HG03432 (cell line): Measurements from ENCODE around the gene ITK.

Source experiments
- ATAC-seq: cut with Tn5 transposase; IDR thresholded peaks from one replicate; pipeline ENCODE4 v1.9.1; 2021; ENCODE audit warnings: mild to moderate bottlenecking, moderate library complexity; ENCODE audit not compliant: unreplicated experiment

Gene ITK

DNA sequence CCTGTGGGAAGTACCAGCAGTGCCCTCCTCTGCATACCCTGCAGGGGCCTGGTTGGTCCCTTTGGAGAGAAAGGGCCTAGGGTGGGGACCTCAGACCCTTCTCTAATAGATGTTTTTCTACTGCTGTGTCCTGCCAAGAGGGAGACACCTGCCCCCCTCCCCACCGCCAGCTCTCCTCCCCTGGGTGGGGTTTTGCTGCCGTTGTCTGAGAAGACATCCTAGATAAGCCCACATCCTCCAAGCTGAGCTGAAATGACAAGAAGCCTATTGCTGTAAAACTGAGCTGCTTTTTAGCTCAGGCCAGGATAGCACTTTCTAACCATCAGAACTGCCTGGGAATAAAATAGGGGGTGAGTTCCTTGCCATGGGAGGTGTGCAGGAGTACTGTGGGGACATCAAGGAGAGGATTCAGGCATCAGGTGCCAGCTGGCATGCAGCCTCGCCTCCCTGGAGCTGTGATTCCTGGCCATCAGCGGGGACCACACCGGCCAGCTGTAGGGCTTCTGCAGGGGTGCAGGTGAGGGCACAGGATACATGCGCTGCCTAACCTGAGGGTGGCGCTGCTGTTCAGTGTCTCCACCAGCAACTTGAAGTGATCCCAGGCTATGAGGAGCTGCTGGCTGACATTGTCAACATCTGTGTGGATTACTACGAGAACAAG, 123.2 kb downstream of the ITK start:
- no peak for ATAC-seq
